ENCODE data around the gene ANXA11.

The ANXA11 gene

DNA sequence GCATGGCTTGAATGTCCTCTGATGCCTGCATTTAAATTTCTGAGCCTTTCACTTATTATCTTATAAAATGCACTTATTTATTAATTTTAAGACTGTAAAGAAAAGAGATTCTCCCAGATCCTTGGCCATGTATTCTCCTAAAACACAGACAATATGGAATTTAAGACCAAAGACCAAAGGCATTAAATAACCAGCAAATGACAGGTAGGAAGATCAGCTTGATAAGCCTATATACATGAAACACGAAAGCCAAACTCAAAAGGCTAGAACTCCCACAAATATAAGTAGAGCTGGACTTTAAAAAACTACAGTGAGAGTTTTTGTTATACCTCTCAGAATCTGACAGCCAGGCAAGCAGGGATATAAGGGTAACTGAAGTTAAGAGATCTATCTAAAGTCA is 5.1 kb downstream of the ANXA11 start:
- Mint-ChIP-seq H3K36me3 (peaks cover 51% of the 10 kb centered on the region), H3K27ac (peak overlapping the region; percentile 86), H3K4me3 (no peak overlapping the region), H3K9me3 (no peaks in the 10 kb centered on the region), H3K4me1 (peaks cover 75% of the 10 kb centered on the region)
- DNase-seq (ENCODE audit: low spot score in 2 of 2) (no peak), ATAC-seq (no peak)

DNA sequence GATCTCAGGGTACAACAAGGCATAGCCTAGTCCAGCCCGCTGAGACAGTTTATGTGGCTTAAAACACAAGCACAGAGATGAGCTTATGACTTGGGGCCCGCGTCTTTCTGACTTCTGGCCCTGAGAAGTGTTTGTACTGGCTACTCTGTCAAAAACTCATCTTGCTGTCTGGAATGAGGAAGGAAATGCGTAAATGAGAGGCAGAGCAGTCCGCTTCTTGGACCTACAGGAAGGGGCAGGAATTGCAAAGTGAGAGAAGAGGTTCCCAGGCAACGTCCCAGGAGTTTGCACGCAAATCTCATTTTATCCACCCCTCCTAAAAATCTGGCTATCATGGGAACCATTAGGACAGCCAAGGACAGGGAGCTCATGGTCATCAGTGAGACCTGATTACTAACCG is 5.5 kb downstream of the ANXA11 start:
- no peaks in the 10 kb centered on the region for H3K9me3 Mint-ChIP-seq
- peaks cover 56% of the 10 kb centered on the region for H3K36me3 Mint-ChIP-seq
- H3K27ac Mint-ChIP-seq: no peak overlapping the region
- peaks cover 79% of the 10 kb centered on the region for H3K4me1 Mint-ChIP-seq
- DNase-seq (ENCODE audit: low spot score in 2 of 2) (no peak), ATAC-seq (no peak)
- H3K4me3 Mint-ChIP-seq: no peak overlapping the region

DNA sequence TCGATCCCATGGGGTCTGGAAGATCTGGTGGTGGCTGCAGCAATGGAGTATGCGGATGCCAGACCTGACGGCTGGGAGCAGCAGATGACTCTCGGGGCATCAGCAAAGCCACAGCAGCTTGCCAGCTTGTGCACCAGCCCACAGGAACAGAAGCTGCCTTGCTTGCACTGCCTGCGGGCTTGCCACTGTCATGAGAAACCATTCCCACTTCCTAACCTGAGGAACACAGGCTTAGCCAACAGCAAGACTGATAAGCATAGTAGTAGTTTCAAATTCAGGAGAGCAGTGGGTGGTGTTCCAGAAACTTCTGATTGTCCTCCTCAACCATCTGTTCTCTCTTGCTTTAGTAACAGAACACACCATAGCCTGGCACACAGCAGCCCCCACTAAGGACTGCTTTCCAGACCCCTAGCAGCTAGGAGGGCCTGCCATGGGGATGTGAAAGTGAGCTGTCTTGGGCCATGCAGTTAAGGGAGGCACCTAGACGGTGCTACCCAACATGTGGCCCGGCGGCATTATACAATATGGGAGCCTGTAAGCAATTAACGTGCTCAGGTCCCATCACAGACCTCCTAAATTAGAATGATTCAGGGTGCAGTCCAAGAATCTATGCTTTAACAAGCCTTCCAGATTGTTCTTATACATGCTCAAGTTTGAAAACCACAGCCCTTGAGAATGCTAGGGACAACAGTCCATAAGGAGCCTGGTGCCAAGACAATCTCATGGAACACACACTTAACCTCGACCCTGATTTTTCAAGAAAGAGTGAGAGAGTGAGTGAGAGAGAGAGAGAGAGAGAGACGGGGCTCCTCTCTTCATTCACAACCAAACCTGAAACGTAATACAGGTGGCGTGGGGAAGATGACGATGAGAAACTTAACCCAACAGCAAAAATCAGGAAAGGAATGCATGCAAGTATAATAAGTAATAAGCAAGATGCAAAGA is 7.1 kb downstream of the ANXA11 start:
- ATAC-seq (no peak), DNase-seq (ENCODE audit: low spot score in 2 of 2) (no peak)
- Mint-ChIP-seq H3K9me3 (no peaks in the 10 kb centered on the region), H3K27ac (no peak overlapping the region), H3K4me3 (peak overlapping the region; percentile 56), H3K4me1 (peaks cover 76% of the 10 kb centered on the region), H3K36me3 (peaks cover 50% of the 10 kb centered on the region)

DNA sequence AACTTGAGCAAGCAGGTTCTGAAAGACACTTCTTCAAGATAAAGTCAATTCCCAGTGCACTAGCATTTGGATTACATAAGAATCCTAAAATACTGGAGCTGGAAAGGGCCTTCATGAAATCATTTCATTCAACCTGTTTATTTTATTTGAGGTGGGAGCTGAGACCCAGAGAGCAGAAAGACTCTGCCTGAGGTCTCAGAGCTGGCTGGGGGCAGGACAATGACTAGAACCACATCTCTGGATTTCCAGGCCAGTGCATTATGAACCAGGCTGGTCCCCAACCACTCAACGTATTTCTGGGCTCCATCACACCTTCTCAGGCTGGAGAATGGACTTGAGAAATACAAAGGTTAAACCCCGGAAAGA is 8.4 kb downstream of the ANXA11 start:
- ATAC-seq: no peak
- no peak for DNase-seq (ENCODE audit: low spot score in 2 of 2)
- Mint-ChIP-seq H3K27ac (peak overlapping the region; percentile 90), H3K4me3 (peak overlapping the region; percentile 56), H3K9me3 (no peaks in the 10 kb centered on the region), H3K36me3 (peaks cover 43% of the 10 kb centered on the region), H3K4me1 (peaks cover 70% of the 10 kb centered on the region)

DNA sequence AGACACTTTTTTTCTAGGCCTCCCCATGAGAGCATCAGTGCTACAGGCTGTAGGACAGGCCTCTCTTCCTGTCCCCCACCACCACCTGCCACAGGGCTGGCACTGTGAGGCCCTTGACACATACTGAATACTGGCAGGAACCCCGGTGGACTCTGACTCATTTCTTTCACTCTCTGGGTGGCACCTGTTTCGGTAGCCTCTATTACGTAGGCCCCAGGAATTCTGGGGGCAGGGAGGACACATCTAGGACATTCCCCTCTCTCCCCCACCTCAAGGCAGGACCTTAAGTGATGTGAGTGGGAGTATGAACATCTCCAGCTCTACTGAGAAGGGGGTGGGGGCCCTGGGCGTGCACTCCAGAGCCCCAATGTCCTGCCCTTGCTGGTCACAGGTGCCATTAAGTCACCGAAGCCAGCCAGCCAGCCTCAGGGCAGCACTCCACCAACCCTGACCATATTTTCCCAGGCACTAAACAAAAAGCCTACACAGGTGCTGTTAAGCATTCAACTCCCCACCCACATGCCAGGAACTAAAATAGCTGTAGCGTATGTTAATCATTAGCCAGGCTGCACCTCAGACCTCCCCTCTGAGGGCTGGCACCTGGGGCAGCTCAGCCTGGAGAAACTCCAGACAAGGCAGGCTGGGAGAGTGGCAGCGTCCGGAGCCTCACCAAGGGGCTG is 8.9 kb downstream of the ANXA11 start:
- ATAC-seq: peak; percentile 98
- peak; percentile 48 to 78 for DNase-seq (ENCODE audit: low spot score in 2 of 2)
- H3K9me3 Mint-ChIP-seq: no peaks in the 10 kb centered on the region
- H3K36me3 Mint-ChIP-seq: peaks cover 43% of the 10 kb centered on the region
- peaks cover 70% of the 10 kb centered on the region for H3K4me1 Mint-ChIP-seq
- peak overlapping the region; percentile 56 for H3K4me3 Mint-ChIP-seq
- peak overlapping the region; percentile 90 for H3K27ac Mint-ChIP-seq

DNA sequence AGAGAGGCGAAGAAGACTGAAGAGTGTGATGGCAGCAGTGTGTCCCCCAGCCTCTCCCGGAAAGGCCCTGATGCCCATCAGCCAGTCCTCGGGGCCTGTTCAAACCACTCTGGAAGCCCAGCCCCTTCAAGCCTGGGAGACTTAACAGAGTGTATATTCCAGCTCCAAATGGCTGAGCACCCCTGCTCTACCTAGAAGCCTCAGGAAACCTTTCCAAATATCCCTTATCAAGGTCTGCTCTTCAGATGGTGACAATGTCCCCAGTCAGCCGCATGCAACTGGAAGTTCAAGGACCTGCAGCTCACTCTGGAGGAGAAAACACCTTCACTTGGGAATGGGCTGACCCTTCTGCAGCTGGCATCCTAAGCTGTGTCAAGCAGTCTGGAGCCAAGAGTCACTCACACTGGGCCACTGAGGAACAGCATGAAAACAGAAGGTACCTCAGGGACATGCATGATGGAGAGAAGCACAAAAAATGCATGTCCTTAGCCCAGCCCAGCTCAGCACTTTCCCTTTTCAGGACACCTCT is 10.2 kb downstream of the ANXA11 start:
- Mint-ChIP-seq H3K4me3 (peak overlapping the region; percentile 56), H3K36me3 (peaks cover 36% of the 10 kb centered on the region), H3K9me3 (no peaks in the 10 kb centered on the region), H3K4me1 (peaks cover 62% of the 10 kb centered on the region), H3K27ac (peak overlapping the region; percentile 90)
- ATAC-seq (no peak), DNase-seq (ENCODE audit: low spot score in 2 of 2) (no peak)

DNA sequence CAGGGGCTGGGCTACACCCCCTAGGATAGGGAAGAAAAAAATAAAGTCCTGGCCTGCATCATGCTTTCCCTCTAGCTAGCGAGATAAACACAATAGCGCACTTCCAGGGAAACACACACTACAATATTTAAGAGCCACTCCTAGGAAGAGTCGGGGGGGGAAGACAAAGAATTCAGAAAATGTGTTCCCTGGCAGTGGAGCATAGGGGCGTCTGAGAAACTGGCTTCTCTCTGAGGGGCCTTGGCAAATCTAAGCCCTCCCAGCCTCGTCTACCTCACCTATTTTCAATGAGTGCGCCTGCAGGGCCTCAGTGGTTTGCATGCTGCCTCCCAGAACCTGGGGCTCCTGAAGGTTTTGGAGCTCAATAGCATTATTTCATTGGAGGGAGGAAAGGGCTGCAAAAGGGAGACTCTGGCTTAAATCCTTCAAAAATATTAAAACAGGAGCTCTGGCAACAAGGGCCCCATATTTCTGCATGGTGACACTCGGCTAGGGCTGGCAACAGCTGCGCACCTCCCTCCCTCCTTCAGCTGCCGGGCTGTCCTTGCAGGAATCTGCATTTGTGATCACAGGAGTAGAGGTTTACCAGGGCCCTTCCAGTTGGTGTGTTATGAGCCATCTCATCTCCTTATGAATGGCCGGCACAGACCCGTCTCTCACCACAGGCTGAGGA is 10.8 kb downstream of the ANXA11 start:
- ATAC-seq (no peak), DNase-seq (ENCODE audit: low spot score in 2 of 2) (no peak)
- peaks cover 36% of the 10 kb centered on the region for H3K36me3 Mint-ChIP-seq
- H3K4me1 Mint-ChIP-seq: peaks cover 68% of the 10 kb centered on the region
- H3K4me3 Mint-ChIP-seq: no peak overlapping the region
- peak overlapping the region; percentile 90 for H3K27ac Mint-ChIP-seq
- H3K9me3 Mint-ChIP-seq: no peaks in the 10 kb centered on the region

DNA sequence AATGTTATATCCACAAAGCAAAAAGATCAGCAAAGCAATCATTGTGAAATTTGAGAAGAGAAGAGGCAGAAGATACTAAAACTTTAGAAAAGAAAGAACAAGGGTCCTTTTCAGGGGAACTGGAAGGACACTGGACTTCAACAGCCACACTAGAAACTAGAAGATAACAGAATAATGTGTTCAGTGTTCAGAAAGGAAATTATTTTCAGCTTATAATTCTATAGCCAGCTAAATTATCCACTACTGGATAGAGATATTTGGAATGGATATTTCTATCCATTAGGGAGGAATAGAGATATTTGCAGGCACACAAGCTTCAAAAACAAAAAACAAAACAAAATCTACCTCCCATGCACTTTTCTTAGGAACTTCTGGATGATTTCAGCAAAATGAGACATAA is 12.8 kb downstream of the ANXA11 start:
- Mint-ChIP-seq H3K4me3 (no peak overlapping the region), H3K4me1 (peaks cover 76% of the 10 kb centered on the region), H3K9me3 (no peaks in the 10 kb centered on the region), H3K27ac (no peak overlapping the region), H3K36me3 (peaks cover 29% of the 10 kb centered on the region)
- ATAC-seq: no peak
- DNase-seq (ENCODE audit: low spot score in 2 of 2): no peak

DNA sequence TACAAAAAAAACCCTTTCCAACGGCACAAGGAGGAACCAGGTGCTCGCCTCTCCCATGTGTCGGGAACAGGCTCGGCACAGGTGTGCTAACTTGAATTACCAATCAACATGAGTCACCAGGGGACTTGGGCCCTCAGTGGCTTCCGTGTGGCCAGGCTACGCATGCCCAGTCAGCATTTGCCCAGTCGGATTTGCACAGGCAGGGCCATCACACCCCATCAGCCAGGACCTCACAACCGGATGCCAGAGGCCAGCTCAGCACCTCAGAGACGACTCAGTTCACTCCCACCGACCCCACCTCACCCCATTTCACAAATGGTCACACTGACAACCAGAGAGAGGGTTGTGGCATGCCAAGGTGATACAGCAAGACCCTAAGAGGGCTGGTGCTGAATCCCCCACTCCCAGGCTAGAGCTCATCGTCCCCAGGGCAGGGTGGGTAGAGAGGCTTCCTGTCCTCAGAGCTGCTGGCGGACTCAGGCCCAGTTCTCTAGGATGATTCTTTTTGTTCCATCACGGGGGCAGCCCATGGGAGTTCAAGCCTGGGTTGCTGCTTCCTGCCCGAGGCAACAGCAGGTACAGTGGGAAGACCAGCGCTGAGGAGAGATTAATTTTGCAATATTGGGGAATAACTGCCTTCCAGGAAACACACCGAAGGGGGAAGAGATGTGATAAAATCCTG is 13.6 kb downstream of the ANXA11 start:
- Mint-ChIP-seq H3K4me1 (peaks cover 76% of the 10 kb centered on the region), H3K9me3 (no peaks in the 10 kb centered on the region), H3K27ac (peak overlapping the region; percentile 79), H3K36me3 (peaks cover 29% of the 10 kb centered on the region), H3K4me3 (peak overlapping the region; percentile 65)
- DNase-seq (ENCODE audit: low spot score in 2 of 2) (peak; percentile 17 to 78), ATAC-seq (peak; percentile 56)

DNA sequence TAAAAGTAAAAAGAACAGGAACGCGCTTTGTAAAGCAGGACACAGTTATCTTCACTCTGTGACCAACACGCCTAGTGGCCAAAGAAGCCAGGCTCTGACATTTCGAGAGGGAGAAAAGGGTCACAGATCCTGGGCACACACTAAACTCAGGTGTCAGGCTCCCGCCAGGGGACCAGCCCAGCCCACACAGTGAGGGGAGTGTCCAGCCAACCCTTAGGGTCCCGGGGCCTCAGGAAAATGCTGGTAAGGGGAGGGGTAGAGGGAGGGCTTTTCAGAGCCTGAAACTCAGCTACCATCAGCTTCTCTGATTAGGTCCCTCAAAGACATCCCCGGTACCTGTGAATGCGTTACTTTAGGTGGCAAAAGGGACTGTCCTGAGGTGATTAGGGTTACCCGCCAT is 16.6 kb downstream of the ANXA11 start:
- H3K4me3 Mint-ChIP-seq: peak overlapping the region; percentile 66
- peaks cover 8% of the 10 kb centered on the region for H3K36me3 Mint-ChIP-seq
- H3K9me3 Mint-ChIP-seq: no peaks in the 10 kb centered on the region
- DNase-seq (ENCODE audit: low spot score in 2 of 2): no peak
- no peak for ATAC-seq
- peak overlapping the region; percentile 86 for H3K27ac Mint-ChIP-seq
- H3K4me1 Mint-ChIP-seq: peaks cover 77% of the 10 kb centered on the region

DNA sequence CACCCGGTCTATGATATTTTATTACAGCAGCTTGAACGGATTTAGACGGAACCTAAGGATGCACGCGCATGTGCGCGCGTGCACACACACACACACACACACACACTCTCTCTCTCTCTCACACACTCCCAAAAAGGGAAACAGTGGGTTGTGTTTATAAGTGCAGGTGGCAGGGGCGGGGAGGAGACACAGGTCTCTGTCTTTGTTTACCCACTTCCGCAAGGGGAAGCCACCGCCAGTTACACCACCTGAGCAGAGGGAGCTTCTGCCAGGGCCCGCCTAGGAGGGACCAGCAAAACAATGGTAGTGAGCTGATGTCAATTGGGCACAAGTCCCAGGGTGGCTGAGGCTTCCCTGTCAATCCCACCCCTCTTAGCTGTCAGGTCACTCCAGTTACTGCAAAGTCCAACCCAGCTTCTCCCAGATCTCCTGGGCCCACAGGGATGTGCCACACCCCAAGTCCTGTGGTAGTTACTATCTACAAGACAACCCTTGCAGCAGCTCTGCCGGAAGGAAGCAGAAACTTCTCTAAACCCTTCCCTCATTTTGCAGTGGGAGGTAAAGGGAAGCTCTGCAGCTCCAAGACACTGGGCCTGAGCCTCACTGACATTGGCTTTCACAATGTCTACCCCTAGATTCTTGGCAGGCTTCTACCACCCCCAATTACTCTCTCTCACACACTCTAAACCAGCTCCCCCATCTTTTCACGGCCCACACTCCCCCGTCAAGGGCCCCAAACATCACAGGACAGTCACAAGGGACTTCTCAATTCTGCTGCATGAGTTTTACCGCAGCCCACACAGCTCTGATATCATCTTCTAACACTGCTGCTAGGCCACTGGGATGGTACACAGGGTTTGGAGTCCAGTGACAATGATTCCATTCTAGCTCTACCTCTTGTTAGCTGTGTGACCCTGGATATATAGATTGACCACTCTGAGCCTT is 17.6 kb downstream of the ANXA11 start:
- Mint-ChIP-seq H3K4me3 (peak overlapping the region; percentile 66), H3K9me3 (no peaks in the 10 kb centered on the region), H3K27ac (peak overlapping the region; percentile 86), H3K4me1 (peaks cover 87% of the 10 kb centered on the region), H3K36me3 (peaks cover 11% of the 10 kb centered on the region)
- DNase-seq (ENCODE audit: low spot score in 2 of 2) (peak; percentile 40 to 80), ATAC-seq (peak; percentile 93)

DNA sequence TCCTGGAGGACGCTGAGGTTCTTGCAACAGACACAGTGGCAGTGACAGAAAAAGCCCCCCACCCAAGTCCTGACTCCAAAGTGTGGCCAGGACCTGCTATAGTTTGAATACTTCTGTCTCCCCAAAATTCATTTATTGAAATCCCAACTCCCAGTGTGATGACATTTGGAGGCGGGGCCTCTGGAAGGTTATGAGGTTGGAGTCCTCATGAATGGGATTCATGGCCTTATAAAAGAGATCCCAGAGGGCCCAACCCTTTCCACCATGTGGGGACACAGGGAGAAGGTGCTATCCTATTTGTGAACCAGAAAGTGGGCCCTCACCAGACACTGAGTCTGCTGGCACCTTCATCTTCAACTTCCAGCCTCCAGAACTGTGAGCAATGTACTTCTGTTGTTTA is 18.3 kb downstream of the ANXA11 start:
- Mint-ChIP-seq H3K36me3 (peaks cover 13% of the 10 kb centered on the region), H3K4me3 (peak overlapping the region; percentile 66), H3K27ac (peak overlapping the region; percentile 86), H3K4me1 (peaks cover 86% of the 10 kb centered on the region), H3K9me3 (no peaks in the 10 kb centered on the region)
- ATAC-seq (no peak), DNase-seq (ENCODE audit: low spot score in 2 of 2) (no peak)

DNA sequence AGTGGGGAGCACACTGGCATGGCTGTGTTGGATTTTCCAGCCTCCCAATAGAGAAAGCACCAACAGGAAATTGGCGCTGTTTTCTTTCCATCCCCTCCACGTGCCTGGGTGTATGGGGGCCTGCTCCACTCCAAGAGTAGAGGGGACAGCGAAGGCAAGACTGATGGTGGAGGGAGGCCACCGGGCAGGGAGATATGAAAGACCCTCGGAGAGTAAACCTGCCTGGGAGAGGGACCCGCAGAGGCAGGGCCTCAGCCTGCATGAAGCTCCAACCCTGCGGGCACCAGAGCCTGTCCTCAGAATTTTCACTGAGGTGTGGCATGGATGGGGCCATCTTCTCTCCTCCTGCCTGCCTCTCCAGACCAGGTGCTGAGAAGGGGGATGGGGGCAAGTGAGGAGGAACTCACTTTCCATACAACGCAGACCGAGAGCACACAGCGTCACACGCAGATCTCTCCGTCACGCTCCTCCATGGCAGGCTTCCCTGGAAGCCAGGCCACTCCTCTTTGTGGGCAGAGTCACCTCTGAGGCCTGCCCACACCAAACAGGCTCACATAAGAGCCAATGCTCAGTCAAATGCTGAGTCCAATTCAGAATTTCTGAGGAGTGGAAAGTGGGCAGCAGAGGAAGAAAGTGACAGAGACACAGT is 18.8 kb downstream of the ANXA11 start:
- no peak for DNase-seq (ENCODE audit: low spot score in 2 of 2)
- Mint-ChIP-seq H3K9me3 (no peaks in the 10 kb centered on the region), H3K27ac (peak overlapping the region; percentile 86), H3K36me3 (peaks cover 14% of the 10 kb centered on the region), H3K4me1 (peaks cover 86% of the 10 kb centered on the region), H3K4me3 (peak overlapping the region; percentile 66)
- no peak for ATAC-seq

Data from stimulated activated effector memory CD8-positive, alpha-beta T cell treated with anti-CD3 and anti-CD28 coated beads, Interleukin-12 subunit alpha, Interleukin-12 subunit beta, amount 100 ng/mL, for 72 hours (primary cell).